ENCODE measurements around the gene GLS.

Gene GLS

GRCh38 chr2:191010887-191011885 lies 130.6 kb downstream of the GLS start:
- no peak overlapping the region for H3K4me3 ChIP-seq (ENCODE audit: low read depth in 1 of 2, low read length in 2 of 2)
- H3K27ac ChIP-seq (ENCODE audit: low read length) = no peak overlapping the region
- peaks cover 24 to 39% of the 10 kb centered on the region in 2 donors for H3K36me3 ChIP-seq (ENCODE audit: control insufficient read depth in 1 of 2, insufficient read depth in 2 of 2, low read length in 2 of 2)

DNA sequence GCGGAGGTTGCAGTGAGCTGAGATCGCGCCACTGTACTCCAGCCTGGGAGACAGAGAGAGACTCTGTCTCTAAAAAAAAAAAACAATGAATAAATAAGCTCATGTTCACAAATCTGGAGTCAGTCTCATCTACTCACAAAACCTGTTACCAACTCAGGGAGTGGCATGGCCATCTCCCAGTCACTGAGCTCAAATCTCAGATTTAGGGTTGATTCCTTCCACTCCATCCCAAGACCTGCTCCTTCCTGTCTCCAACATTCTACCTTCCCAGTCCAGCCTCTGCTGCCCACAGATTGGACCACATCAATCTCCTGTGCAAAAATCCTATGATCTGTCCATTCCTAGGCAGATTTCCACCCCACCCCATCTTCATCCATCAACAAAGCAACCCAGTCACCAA lies 131.7 kb downstream of the GLS start:
- Histone ChIP-seq H3K27me3 (ENCODE audit: low read depth, low read length) (no peaks in the 10 kb centered on the region), H3K27ac (ENCODE audit: low read length) (peak overlapping the region; percentile 98), H3K4me1 (ENCODE audit: control insufficient read depth in 1 of 2, insufficient read depth in 2 of 2, low read length in 2 of 2) (peaks cover 10 to 19% of the 10 kb centered on the region in 2 donors), H3K9me3 (ENCODE audit: control insufficient read depth in 1 of 2, low read length in 2 of 2) (no peaks in the 10 kb centered on the region), H3K36me3 (ENCODE audit: control insufficient read depth in 1 of 2, insufficient read depth in 2 of 2, low read length in 2 of 2) (peaks cover 12 to 27% of the 10 kb centered on the region in 2 donors), H3K4me3 (ENCODE audit: low read depth in 1 of 2, low read length in 2 of 2) (peak overlapping the region; percentile 91 to 100)

More at GRCh38 chr2:191010887-191011885, 130.6 kb downstream of the GLS start:
- Histone ChIP-seq H3K27me3 (ENCODE audit: low read depth, low read length) (no peaks in the 10 kb centered on the region), H3K9me3 (ENCODE audit: control insufficient read depth in 1 of 2, low read length in 2 of 2) (no peaks in the 10 kb centered on the region), H3K4me1 (ENCODE audit: control insufficient read depth in 1 of 2, insufficient read depth in 2 of 2, low read length in 2 of 2) (peaks cover 10 to 19% of the 10 kb centered on the region in 2 donors)

DNA sequence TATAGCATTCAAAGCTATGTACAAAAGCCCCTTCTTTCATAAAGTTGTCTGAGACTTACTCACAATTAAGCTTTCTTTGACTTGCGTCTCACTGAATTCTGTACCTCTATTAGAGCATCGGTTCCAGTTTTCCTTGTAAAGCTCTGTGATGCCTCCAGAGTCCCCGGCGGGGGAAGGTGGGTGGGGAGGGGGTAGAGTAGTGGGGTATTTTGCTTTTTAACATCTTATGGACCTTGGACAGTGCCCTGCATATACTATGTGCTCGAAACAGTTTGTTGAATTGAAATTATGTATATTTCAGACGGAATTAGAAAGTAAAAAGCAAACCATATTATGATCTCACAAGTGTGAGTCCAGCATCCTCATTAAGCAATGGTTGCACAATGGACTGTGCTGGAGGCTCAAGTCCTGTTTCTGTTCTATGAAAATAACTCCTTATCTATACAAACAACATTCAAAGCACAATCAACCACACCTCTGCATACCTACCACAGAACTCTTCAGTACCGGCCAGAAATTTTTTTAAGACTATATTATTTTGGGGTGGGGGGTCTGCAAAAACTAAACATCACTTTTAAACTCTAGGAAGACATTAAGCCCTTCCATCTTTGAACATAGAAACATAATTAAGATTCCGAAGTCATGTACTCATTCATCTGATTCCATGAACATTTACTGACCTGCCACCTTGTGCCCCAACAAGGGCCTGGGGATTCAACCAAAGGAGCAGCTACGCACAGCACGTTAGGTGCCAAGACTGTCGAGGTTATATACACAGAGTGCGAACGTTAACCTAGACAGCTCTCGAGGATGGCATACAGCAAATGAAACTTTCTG lies 132.4 kb downstream of the GLS start:
- Histone ChIP-seq H3K27ac (ENCODE audit: low read length) (peak overlapping the region; percentile 98), H3K9me3 (ENCODE audit: control insufficient read depth in 1 of 2, low read length in 2 of 2) (no peaks in the 10 kb centered on the region), H3K4me3 (ENCODE audit: low read depth in 1 of 2, low read length in 2 of 2) (peak overlapping the region; percentile 91 to 100), H3K27me3 (ENCODE audit: low read depth, low read length) (no peaks in the 10 kb centered on the region), H3K36me3 (ENCODE audit: control insufficient read depth in 1 of 2, insufficient read depth in 2 of 2, low read length in 2 of 2) (peaks cover 12 to 23% of the 10 kb centered on the region in 2 donors), H3K4me1 (ENCODE audit: control insufficient read depth in 1 of 2, insufficient read depth in 2 of 2, low read length in 2 of 2) (peaks cover 10 to 19% of the 10 kb centered on the region in 2 donors)

DNA sequence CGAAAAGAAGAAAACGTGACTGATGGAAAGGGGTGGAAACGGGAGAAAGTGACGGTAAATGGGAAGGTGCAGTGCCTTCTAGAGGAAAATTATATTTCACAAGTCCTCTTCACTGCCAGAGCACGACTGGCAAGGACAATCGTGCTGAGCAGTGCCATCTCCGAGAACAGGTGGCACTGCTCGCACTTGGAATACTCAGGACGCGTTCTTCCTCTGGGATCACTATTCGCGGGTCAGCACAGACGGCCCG lies 133.0 kb downstream of the GLS start:
- Histone ChIP-seq H3K36me3 (ENCODE audit: control insufficient read depth in 1 of 2, insufficient read depth in 2 of 2, low read length in 2 of 2) (peaks cover 8 to 17% of the 10 kb centered on the region in 2 donors), H3K27me3 (ENCODE audit: low read depth, low read length) (no peaks in the 10 kb centered on the region), H3K9me3 (ENCODE audit: control insufficient read depth in 1 of 2, low read length in 2 of 2) (no peaks in the 10 kb centered on the region), H3K4me1 (ENCODE audit: control insufficient read depth in 1 of 2, insufficient read depth in 2 of 2, low read length in 2 of 2) (peaks cover 10 to 19% of the 10 kb centered on the region in 2 donors), H3K27ac (ENCODE audit: low read length) (peak overlapping the region; percentile 98), H3K4me3 (ENCODE audit: low read depth in 1 of 2, low read length in 2 of 2) (peak overlapping the region; percentile 91 to 100)

DNA sequence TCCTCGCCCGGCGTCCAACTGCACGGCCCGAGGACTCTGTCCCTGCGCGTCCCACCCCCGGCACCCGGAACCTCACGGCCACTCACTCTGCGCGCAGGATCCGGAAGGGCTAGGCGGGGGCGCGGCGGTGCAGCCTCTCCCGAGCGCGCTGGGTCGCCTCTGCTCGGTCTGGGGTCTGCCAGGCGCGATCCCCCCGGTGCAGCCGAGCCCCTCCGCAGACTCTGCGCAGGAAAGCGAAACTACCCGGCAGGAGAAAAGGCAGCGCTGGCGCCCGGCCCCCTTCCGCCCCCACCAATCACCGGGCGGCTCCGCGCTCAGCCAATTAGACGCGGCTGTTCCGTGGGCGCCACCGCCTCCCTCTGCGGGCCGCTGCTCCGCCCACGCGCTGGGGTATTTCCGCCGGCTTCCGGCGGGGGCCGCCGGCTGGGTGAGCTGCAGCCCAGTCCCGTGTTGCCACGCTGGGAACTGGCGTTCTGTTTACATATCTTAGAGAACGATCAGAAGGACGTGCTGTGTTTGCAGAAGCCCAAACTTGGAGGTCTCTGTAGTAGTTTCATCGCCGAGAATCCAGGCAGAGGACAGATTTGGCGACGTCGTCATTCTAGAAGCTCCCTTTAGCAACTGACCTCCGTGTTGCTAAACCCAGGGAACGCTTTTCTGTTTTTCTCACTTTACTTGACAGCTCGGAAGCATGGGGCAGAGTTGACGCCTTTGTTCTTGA lies 133.5 kb downstream of the GLS start, which contains the start of gene STAT1:
TSS of gene STAT1 (minus strand) at position 240 of the 721 bp plus-strand sequence. CDS start 4,168 bp downstream, outside the sequence.
- Histone ChIP-seq H3K27ac (ENCODE audit: low read length) (peak within 1 kb of the TSS; percentile 98), H3K4me3 (ENCODE audit: low read depth in 1 of 2, low read length in 2 of 2) (peak within 1 kb of the TSS; percentile 91 to 100), H3K9me3 (ENCODE audit: control insufficient read depth in 1 of 2, low read length in 2 of 2) (no peaks in the 10 kb centered on the region), H3K27me3 (ENCODE audit: low read depth, low read length) (no peaks in the 10 kb centered on the region), H3K36me3 (ENCODE audit: control insufficient read depth in 1 of 2, insufficient read depth in 2 of 2, low read length in 2 of 2) (peaks cover 5 to 14% of the 10 kb centered on the region in 2 donors), H3K4me1 (ENCODE audit: control insufficient read depth in 1 of 2, insufficient read depth in 2 of 2, low read length in 2 of 2) (peaks cover 10 to 19% of the 10 kb centered on the region in 2 donors)

DNA sequence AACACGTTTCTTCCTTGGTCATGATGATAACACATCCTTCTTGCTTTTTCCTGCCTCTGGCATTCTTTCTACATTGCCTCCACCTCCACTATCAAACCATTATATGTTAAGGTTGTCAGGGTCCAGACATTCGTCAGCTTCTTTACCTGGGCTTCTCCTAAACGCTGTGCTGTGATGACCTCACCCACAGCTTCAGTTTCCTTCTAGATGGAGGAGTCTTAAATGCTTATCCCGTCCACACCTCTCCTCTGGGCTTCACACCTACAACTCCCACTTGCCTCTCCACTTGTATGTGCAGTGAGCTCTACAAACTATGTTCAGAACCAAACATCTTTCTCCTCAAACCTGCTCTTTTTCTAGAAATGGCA lies 134.0 kb downstream of the GLS start:
- Histone ChIP-seq H3K4me3 (ENCODE audit: low read depth in 1 of 2, low read length in 2 of 2) (peak overlapping the region; percentile 91 to 100), H3K9me3 (ENCODE audit: control insufficient read depth in 1 of 2, low read length in 2 of 2) (no peaks in the 10 kb centered on the region), H3K27me3 (ENCODE audit: low read depth, low read length) (no peaks in the 10 kb centered on the region), H3K36me3 (ENCODE audit: control insufficient read depth in 1 of 2, insufficient read depth in 2 of 2, low read length in 2 of 2) (peaks cover 4 to 12% of the 10 kb centered on the region in 2 donors), H3K4me1 (ENCODE audit: control insufficient read depth in 1 of 2, insufficient read depth in 2 of 2, low read length in 2 of 2) (peaks cover 10 to 19% of the 10 kb centered on the region in 2 donors), H3K27ac (ENCODE audit: low read length) (peak overlapping the region; percentile 90)

All from muscle layer of duodenum (tissue), 2 donors.